GM21576 (cell line): ENCODE measurements around the gene BBOF1.
"Not testable (repeated sequence)": the region's sequence is repeated elsewhere in the genome, so short reads cannot be mapped to it uniquely, and the experiment has no call there.

Experiments
- ATAC-seq: cut with Tn5 transposase; IDR thresholded peaks from one replicate; pipeline ENCODE4 v1.9.1; 2021; ENCODE audit warnings: mild to moderate bottlenecking, moderate library complexity; ENCODE audit not compliant: unreplicated experiment

BBOF1 gene

GRCh38 chr14:74018586-74019407 is at the start of gene BBOF1, which contains the start of gene ENTPD5:
Gene BBOF1, plus strand, starts transcription at chr14:74019349. Its CDS starts 130 bp downstream, at chr14:74019479.
Gene ENTPD5, minus strand, starts transcription at chr14:74019288. Its CDS starts 31,186 bp downstream, at chr14:73988102.
- peak; percentile 83 for ATAC-seq

- no peak for ATAC-seq
Observed at GRCh38 chr14:73973497-73973896, 45.7 kb upstream of the BBOF1 start.

GRCh38 chr14:73976125-73976524 is 43.0 kb upstream of the BBOF1 start:
- ATAC-seq = no peak

GRCh38 chr14:73977896-73978295 is 41.3 kb upstream of the BBOF1 start:
- no peak for ATAC-seq

GRCh38 chr14:73988065-73988464 is 31.1 kb upstream of the BBOF1 start:
- no peak for ATAC-seq

- not testable (repeated sequence) for ATAC-seq
Observed at GRCh38 chr14:73988656-73989055, 30.5 kb upstream of the BBOF1 start.

GRCh38 chr14:73991092-73991491 is 28.1 kb upstream of the BBOF1 start:
- no peak for ATAC-seq

- not testable (repeated sequence) for ATAC-seq
Observed at GRCh38 chr14:73994926-73995325, 24.2 kb upstream of the BBOF1 start.

- ATAC-seq = no peak
Observed at GRCh38 chr14:73995977-73996378, 23.2 kb upstream of the BBOF1 start.

GRCh38 chr14:73996731-73997107 is 22.4 kb upstream of the BBOF1 start:
- no peak for ATAC-seq

- ATAC-seq = no peak
Observed at GRCh38 chr14:73997108-73997943, 21.8 kb upstream of the BBOF1 start.

GRCh38 chr14:73997944-73998447 is 21.2 kb upstream of the BBOF1 start:
- no peak for ATAC-seq

- no peak for ATAC-seq
Observed at GRCh38 chr14:73998726-73999125, 20.4 kb upstream of the BBOF1 start.

GRCh38 chr14:74005664-74006063 is 13.5 kb upstream of the BBOF1 start:
- ATAC-seq = not testable (repeated sequence)

- ATAC-seq = no peak
Observed at GRCh38 chr14:74008843-74009499, 10.2 kb upstream of the BBOF1 start.

GRCh38 chr14:74014299-74014698 is 4.8 kb upstream of the BBOF1 start:
- no peak for ATAC-seq

- ATAC-seq = no peak
Observed at GRCh38 chr14:74015176-74015575, 4.0 kb upstream of the BBOF1 start.

GRCh38 chr14:74015963-74016362 is 3.2 kb upstream of the BBOF1 start:
- ATAC-seq = no peak

GRCh38 chr14:74018174-74018585 is 969 bp upstream of the BBOF1 start:
- peak; percentile 11 for ATAC-seq

GRCh38 chr14:74019408-74020137 is 424 bp downstream of the BBOF1 start:
- no peak for ATAC-seq
